OCI-LY3 (cell line): ENCODE measurements around the gene PHF21B.
"Not testable (repeated sequence)": the region's sequence is repeated elsewhere in the genome, so short reads cannot be mapped to it uniquely, and the experiment has no call there.

Experiments
- EZH2phosphoT487 ChIP-seq: fragments of 200-600 bp; shearing (Covaris generic); IDR thresholded peaks from 2 replicates; pipeline ENCODE4 v1.6.1; 2018; ENCODE audit warnings: antibody characterized with exemption, mixed run types, low read depth
- TF ChIP-seq, protein P1 (sequence below): fragments of 200-600, 300-600 bp; sonication (generic); IDR thresholded peaks from 2 replicates; pipeline ENCODE4 v1.5.1; 2014; ENCODE audit warnings: antibody characterized with exemption, low read length, low read depth

DNA sequence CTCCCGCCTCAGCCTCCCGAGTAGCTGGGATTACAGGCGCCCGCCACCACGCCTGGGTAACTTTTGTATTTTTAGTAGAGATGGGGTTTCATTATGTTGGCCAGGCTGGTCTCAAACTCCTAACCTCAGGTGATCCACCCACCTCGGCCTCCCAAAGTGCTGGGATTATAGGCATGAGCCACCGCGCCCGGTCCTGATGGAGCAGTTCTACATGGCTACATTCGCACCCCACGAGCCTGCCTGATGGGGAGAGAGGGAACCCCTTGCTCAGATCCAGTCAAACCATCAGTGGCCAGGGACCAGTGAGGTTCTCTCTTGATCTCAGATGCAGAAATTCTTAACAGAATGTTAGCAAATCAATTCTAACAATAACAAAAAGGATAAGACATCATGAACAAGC lies 88.0 kb downstream of the PHF21B start:
- TF ChIP-seq, protein P1, sequence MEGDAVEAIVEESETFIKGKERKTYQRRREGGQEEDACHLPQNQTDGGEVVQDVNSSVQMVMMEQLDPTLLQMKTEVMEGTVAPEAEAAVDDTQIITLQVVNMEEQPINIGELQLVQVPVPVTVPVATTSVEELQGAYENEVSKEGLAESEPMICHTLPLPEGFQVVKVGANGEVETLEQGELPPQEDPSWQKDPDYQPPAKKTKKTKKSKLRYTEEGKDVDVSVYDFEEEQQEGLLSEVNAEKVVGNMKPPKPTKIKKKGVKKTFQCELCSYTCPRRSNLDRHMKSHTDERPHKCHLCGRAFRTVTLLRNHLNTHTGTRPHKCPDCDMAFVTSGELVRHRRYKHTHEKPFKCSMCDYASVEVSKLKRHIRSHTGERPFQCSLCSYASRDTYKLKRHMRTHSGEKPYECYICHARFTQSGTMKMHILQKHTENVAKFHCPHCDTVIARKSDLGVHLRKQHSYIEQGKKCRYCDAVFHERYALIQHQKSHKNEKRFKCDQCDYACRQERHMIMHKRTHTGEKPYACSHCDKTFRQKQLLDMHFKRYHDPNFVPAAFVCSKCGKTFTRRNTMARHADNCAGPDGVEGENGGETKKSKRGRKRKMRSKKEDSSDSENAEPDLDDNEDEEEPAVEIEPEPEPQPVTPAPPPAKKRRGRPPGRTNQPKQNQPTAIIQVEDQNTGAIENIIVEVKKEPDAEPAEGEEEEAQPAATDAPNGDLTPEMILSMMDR = not testable (repeated sequence)
- TF ChIP-seq EZH2phosphoT487 = not testable (repeated sequence)
